ENCODE results near the gene AKAP17A. TPM values are rescaled to one million over a fixed set of nuclear protein-coding genes. Genes with fewer than 3 reads are reported as not detected.

The AKAP17A gene, protein sequence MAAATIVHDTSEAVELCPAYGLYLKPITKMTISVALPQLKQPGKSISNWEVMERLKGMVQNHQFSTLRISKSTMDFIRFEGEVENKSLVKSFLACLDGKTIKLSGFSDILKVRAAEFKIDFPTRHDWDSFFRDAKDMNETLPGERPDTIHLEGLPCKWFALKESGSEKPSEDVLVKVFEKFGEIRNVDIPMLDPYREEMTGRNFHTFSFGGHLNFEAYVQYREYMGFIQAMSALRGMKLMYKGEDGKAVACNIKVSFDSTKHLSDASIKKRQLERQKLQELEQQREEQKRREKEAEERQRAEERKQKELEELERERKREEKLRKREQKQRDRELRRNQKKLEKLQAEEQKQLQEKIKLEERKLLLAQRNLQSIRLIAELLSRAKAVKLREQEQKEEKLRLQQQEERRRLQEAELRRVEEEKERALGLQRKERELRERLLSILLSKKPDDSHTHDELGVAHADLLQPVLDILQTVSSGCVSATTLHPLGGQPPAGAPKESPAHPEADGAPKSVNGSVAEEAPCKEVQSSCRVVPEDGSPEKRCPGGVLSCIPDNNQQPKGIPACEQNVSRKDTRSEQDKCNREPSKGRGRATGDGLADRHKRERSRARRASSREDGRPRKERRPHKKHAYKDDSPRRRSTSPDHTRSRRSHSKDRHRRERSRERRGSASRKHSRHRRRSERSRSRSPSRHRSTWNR
- total RNA-seq (2022) = 39.9 and 42.2 TPM in 2 replicates
- percentile 67 among the genes with signal in this experiment for Bru-seq, nascent RNA
- BruChase-seq, experiment 1, labeled RNA remaining after a 2-hour chase = percentile 76 among the genes with signal in this experiment
- percentile 71 among the genes with signal in this experiment for BruChase-seq, experiment 2, labeled RNA remaining after a 6-hour chase
- long read RNA-seq, transcript AKAP17A-203 (6 exons, 3,232 nt) = minor isoform, 7 of 150 reads
- long read RNA-seq, transcript AKAP17A-202 (4 exons, 2,187 nt) = minor isoform, 41 of 150 reads
- long read RNA-seq, transcript AKAP17A-201 (5 exons, 3,204 nt) = major isoform, 75 of 150 reads
- long read RNA-seq, partial matches to known transcripts = 8 of 150 reads
- long read RNA-seq, other reads (novel, unspliced or antisense) = 19 of 150 reads

DNA sequence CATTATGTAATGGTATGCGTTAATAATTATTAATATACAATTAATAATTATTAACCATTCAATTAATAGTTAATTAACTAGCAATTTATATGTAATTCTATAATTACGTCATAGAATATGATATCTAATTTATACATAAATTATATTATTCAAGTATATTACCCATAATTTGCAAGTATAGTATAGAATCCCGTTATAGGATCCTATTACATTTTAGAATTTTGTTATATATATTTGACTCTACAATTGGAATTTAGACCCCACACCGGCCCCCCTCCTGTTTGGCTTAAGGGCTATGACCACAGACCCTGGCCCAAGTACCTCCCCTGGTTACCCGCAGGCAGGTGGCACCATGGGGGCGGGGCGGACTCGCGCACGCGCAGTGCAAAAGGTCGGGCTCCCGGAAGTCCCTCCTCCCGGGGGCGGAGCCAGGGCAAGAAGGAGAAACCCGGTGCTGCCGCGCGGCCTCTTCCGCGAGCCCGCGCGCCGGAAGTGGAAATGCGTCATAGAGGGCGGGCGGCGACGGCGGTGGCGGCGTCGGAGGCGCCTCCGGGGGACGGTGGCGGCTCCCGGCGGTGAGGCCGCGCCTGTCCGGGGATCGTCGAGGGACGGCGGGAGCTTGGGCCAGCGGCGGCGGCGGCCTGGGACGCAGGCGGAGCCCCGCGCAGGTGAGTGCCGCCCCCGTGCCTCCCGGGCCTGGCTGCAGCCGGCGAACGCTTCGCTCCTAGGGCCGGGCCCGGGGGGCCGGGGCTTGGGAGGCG lies at the start of gene AKAP17A:
Gene AKAP17A, plus strand, starts transcription at position 503 of the 761 bp plus-strand sequence. CDS start 1,859 bp downstream, outside the sequence.
- intact Hi-C loops (cut with micrococcal nuclease; ENCODE audit: unreplicated experiment) = loop anchor here (1.0 to 5.0 kb wide), 2 partner anchors 26 to 1274 kb away; partner anchors contain the start of gene GTPBP6

DNA sequence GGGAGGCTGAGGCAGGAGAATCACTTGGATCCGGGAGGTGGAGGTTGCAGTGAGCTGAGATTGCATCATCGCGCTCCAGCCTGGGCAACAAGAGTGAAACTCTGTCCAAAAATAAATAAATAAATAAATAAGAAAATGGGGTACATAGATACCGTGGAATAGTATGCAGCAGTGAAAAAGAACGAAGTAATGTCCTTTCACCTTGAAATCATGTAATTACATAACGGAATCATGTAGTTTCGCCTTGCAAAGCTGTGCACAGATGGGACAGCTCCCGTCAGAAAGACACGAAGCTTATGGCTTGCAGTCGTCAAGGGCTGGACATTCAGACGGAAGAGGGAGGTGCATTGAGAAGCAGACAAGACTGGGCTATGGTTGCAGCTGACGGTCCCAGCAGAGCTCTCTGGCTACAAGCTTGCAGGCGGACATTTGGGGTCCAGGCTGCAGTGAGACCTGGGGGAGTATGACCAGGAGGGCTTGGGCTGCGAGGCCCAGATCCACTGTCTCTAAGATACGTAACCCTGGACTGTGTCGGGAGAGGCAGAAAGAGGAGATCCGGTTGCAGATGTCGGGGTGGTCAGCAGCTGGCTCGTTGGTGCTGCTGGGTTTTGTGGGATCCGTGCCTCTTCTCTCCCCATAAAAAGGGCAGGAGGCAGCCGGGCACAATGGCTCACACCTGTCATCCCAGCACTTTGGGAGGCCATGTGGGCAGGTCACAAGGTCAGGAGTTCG lies 48.2 kb upstream of the AKAP17A start:
- Mint-ChIP-seq H3K27me3 (ENCODE audit: insufficient read depth, unreplicated experiment) (no peaks in the 10 kb centered on the region), H3K4me3 (ENCODE audit: unreplicated experiment) (no peak overlapping the region), H3K27ac (ENCODE audit: unreplicated experiment) (no peak overlapping the region), H3K4me1 (ENCODE audit: low read depth, unreplicated experiment) (no peaks in the 10 kb centered on the region), H3K36me3 (ENCODE audit: insufficient read depth, unreplicated experiment) (no peaks in the 10 kb centered on the region), H3K9me3 (ENCODE audit: unreplicated experiment) (no peaks in the 10 kb centered on the region)
- TF ChIP-seq, protein P1, sequence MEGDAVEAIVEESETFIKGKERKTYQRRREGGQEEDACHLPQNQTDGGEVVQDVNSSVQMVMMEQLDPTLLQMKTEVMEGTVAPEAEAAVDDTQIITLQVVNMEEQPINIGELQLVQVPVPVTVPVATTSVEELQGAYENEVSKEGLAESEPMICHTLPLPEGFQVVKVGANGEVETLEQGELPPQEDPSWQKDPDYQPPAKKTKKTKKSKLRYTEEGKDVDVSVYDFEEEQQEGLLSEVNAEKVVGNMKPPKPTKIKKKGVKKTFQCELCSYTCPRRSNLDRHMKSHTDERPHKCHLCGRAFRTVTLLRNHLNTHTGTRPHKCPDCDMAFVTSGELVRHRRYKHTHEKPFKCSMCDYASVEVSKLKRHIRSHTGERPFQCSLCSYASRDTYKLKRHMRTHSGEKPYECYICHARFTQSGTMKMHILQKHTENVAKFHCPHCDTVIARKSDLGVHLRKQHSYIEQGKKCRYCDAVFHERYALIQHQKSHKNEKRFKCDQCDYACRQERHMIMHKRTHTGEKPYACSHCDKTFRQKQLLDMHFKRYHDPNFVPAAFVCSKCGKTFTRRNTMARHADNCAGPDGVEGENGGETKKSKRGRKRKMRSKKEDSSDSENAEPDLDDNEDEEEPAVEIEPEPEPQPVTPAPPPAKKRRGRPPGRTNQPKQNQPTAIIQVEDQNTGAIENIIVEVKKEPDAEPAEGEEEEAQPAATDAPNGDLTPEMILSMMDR (IDR thresholded peaks at IDR 0.05; ENCODE audit: insufficient read depth in 1 of 2, low read depth in 1 of 2, low read length in 1 of 2, severe bottlenecking in 1 of 2, unreplicated experiment in 1 of 2) = no peak
- Histone ChIP-seq H3K4me3 (ENCODE audit: low read depth, low read length) (no peak overlapping the region), H3K9me3 (no peaks in the 10 kb centered on the region), H3K36me3 (ENCODE audit: control insufficient read depth, insufficient read depth, low read length) (no peaks in the 10 kb centered on the region), H3K4me1 (no peaks in the 10 kb centered on the region), H3K27me3 (replicated peaks; ENCODE audit: control insufficient read depth, insufficient read depth, low read length) (no peaks in the 10 kb centered on the region)
- POLR2A ChIA-PET = no interaction called here
- no peak for DNase-seq
- CTCF ChIA-PET = no interaction called here
- no TSS peak for BruUV-seq (replicated peaks)
- intact Hi-C loops (cut with micrococcal nuclease; ENCODE audit: unreplicated experiment) = no loop called here

More for the DNA sequence above, at the start of gene AKAP17A:
- Mint-ChIP-seq H3K9me3 (ENCODE audit: unreplicated experiment) (no peaks in the 10 kb centered on the region), H3K27ac (ENCODE audit: unreplicated experiment) (peak within 1 kb of the TSS; percentile 84), H3K27me3 (ENCODE audit: insufficient read depth, unreplicated experiment) (no peaks in the 10 kb centered on the region), H3K4me1 (ENCODE audit: low read depth, unreplicated experiment) (no peaks in the 10 kb centered on the region), H3K36me3 (ENCODE audit: insufficient read depth, unreplicated experiment) (peaks cover 46% of the 10 kb centered on the region), H3K4me3 (ENCODE audit: unreplicated experiment) (peak within 1 kb of the TSS; percentile 87)
- Histone ChIP-seq H3K36me3 (ENCODE audit: control insufficient read depth, insufficient read depth, low read length) (peaks cover 6% of the 10 kb centered on the region), H3K4me3 (ENCODE audit: low read depth, low read length) (peak within 1 kb of the TSS; percentile 96), H3K4me1 (peaks cover 4% of the 10 kb centered on the region; the same call in 1 of the 2 replicates), H3K27me3 (replicated peaks; ENCODE audit: control insufficient read depth, insufficient read depth, low read length) (no peaks in the 10 kb centered on the region), H3K9me3 (no peaks in the 10 kb centered on the region)
- TF ChIP-seq, protein P1 (IDR thresholded peaks at IDR 0.05; ENCODE audit: insufficient read depth in 1 of 2, low read depth in 1 of 2, low read length in 1 of 2, severe bottlenecking in 1 of 2, unreplicated experiment in 1 of 2) = peak in 1 of 2 experiments; percentile 6
- CTCF ChIA-PET = no interaction called here
- BruUV-seq (replicated peaks) = no TSS peak
- POLR2A ChIA-PET = no interaction called here
- DNase-seq = peak; percentile 96 to 99
